Kidney tubule cell (primary cell): ENCODE results near the gene BHLHA15.

Source experiments
- DNase-seq: peaks from one replicate; pipeline ENCODE4 v3.0.0-alpha.2; 2018; ENCODE audit warnings: low spot score

The BHLHA15 gene

GRCh38 chr7:98244871-98245270 lies 33.6 kb downstream of the BHLHA15 start:
- DNase-seq: no peak

GRCh38 chr7:98248156-98248555 lies 36.9 kb downstream of the BHLHA15 start:
- DNase-seq: no peak

- DNase-seq: peak; percentile 34
Measured at GRCh38 chr7:98249106-98249505, 37.9 kb downstream of the BHLHA15 start.

GRCh38 chr7:98250789-98251188 lies 39.5 kb downstream of the BHLHA15 start:
- no peak for DNase-seq

GRCh38 chr7:98251231-98251600 lies 40.0 kb downstream of the BHLHA15 start:
- DNase-seq: no peak

GRCh38 chr7:98251601-98252424 lies 40.6 kb downstream of the BHLHA15 start, which contains the start of gene TECPR1:
Gene TECPR1 (minus strand): TSS chr7:98252232. CDS start chr7:98246146, 6,086 bp downstream.
- peak; percentile 93 for DNase-seq

- no peak for DNase-seq
Measured at GRCh38 chr7:98252425-98253054, 41.3 kb downstream of the BHLHA15 start.

- no peak for DNase-seq
Measured at GRCh38 chr7:98254516-98254915, 43.3 kb downstream of the BHLHA15 start.

GRCh38 chr7:98254951-98255610 lies 43.8 kb downstream of the BHLHA15 start:
- DNase-seq: no peak

GRCh38 chr7:98256431-98256830 lies 45.2 kb downstream of the BHLHA15 start:
- DNase-seq: no peak

GRCh38 chr7:98257701-98258100 lies 46.5 kb downstream of the BHLHA15 start:
- no peak for DNase-seq
